Epithelial cell of proximal tubule (primary cell): ENCODE data around the gene MDM2. TPM values are rescaled to one million over a fixed set of nuclear protein-coding genes. Genes with fewer than 3 reads are reported as not detected.

ENCODE experiments used
- DNase-seq: peaks from one replicate; pipeline ENCODE4 v3.0.0-alpha.2; 2011; ENCODE audit warnings: low read depth
- H3K4me3 ChIP-seq: 2 replicates; pipeline ENCODE4 v1.5.1; 2011; ENCODE audit warnings: low read depth, mild to moderate bottlenecking, low read length
- total RNA-seq: library from RNA; depleted of rRNA; stranded (reverse); fragments of >200 nt; gene quantifications from 2 replicates; pipeline ENCODE4 v1.2.3, GENCODE V29; 2015
- TF ChIP-seq, protein P1 (sequence below): conservative IDR thresholded peaks from 2 replicates; pipeline ENCODE4 v1.5.1; 2012; ENCODE audit warnings: low read depth, mild to moderate bottlenecking, low read length

The MDM2 gene
- total RNA-seq, 1 donor from 2014 or later = 129 TPM

- TF ChIP-seq, protein P1, sequence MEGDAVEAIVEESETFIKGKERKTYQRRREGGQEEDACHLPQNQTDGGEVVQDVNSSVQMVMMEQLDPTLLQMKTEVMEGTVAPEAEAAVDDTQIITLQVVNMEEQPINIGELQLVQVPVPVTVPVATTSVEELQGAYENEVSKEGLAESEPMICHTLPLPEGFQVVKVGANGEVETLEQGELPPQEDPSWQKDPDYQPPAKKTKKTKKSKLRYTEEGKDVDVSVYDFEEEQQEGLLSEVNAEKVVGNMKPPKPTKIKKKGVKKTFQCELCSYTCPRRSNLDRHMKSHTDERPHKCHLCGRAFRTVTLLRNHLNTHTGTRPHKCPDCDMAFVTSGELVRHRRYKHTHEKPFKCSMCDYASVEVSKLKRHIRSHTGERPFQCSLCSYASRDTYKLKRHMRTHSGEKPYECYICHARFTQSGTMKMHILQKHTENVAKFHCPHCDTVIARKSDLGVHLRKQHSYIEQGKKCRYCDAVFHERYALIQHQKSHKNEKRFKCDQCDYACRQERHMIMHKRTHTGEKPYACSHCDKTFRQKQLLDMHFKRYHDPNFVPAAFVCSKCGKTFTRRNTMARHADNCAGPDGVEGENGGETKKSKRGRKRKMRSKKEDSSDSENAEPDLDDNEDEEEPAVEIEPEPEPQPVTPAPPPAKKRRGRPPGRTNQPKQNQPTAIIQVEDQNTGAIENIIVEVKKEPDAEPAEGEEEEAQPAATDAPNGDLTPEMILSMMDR = no peak
- DNase-seq = no peak
- no peak overlapping the region for H3K4me3 ChIP-seq
Measured at GRCh38 chr12:68886636-68887572, 78.9 kb downstream of the MDM2 start.

GRCh38 chr12:68887641-68888040, 79.7 kb downstream of the MDM2 start:
- TF ChIP-seq, protein P1 = no peak
- no peak overlapping the region for H3K4me3 ChIP-seq
- DNase-seq = no peak

GRCh38 chr12:68888243-68888642, 80.3 kb downstream of the MDM2 start:
- no peak for DNase-seq
- TF ChIP-seq, protein P1 = no peak
- no peak overlapping the region for H3K4me3 ChIP-seq

GRCh38 chr12:68890701-68891113, 82.7 kb downstream of the MDM2 start:
- no peak overlapping the region for H3K4me3 ChIP-seq
- DNase-seq = no peak
- TF ChIP-seq, protein P1 = no peak

- no peak for DNase-seq
- no peak overlapping the region for H3K4me3 ChIP-seq
- TF ChIP-seq, protein P1 = no peak
Measured at GRCh38 chr12:68891141-68891540, 83.2 kb downstream of the MDM2 start.

GRCh38 chr12:68893201-68893600, 85.2 kb downstream of the MDM2 start:
- DNase-seq = no peak
- H3K4me3 ChIP-seq = no peak overlapping the region
- TF ChIP-seq, protein P1 = no peak

DNA sequence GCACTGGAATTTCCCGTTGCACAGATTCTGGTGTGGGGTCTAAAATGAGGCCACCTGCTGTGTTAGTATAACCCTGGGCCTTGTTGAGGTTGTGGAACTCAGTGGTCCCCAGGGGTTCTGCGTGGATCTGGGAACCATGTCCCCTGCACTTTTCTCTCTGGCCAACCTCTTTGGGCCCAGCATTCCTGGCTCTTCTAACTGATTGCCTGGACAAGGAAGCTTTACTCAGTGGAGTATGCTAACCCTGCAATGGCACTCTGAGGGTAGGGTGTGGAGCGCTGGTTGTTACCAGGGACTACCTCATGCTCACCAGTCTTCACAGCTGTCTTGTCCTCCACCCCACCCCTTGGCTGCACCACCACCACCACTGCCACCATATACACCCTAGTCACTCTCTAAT, 85.8 kb downstream of the MDM2 start:
- no peak overlapping the region for H3K4me3 ChIP-seq
- TF ChIP-seq, protein P1 = no peak
- no peak for DNase-seq
